Stimulated activated CD4-positive, alpha-beta T cell treated with anti-CD3 and anti-CD28 coated beads, Interleukin-15, amount 100 ng/mL, for 24 hours (primary cell): ENCODE data around the gene BAG3.
"Not testable (repeated sequence)": the region's sequence is repeated elsewhere in the genome, so short reads cannot be mapped to it uniquely, and the experiment has no call there.

Experiments used
- DNase-seq: peaks from one replicate; pipeline ENCODE4 v3.0.0-alpha.2; 2020

Gene BAG3

GRCh38 chr10:119640875-119641526 is 10.2 kb upstream of the BAG3 start:
- DNase-seq, result no peak

- no peak for DNase-seq
Observed at GRCh38 chr10:119642556-119643111, 8.5 kb upstream of the BAG3 start.

- DNase-seq, result no peak
Observed at GRCh38 chr10:119643306-119644204, 7.6 kb upstream of the BAG3 start.

- DNase-seq, result no peak
Observed at GRCh38 chr10:119644205-119644814, 6.9 kb upstream of the BAG3 start.

- no peak for DNase-seq
Observed at GRCh38 chr10:119644994-119645393, 6.2 kb upstream of the BAG3 start.

- no peak for DNase-seq
Observed at GRCh38 chr10:119650062-119650461, 1.1 kb upstream of the BAG3 start.

- DNase-seq, result peak; percentile 39
Observed at GRCh38 chr10:119651514-119652360, 557 bp downstream of the BAG3 start.

GRCh38 chr10:119652361-119652730 is 1.2 kb downstream of the BAG3 start:
- no peak for DNase-seq

GRCh38 chr10:119653209-119653608 is 2.0 kb downstream of the BAG3 start:
- DNase-seq, result no peak

GRCh38 chr10:119653916-119654315 is 2.7 kb downstream of the BAG3 start:
- no peak for DNase-seq

- no peak for DNase-seq
Observed at GRCh38 chr10:119654540-119654939, 3.4 kb downstream of the BAG3 start.

- peak; percentile 73 for DNase-seq
Observed at GRCh38 chr10:119655566-119656001, 4.4 kb downstream of the BAG3 start.

- DNase-seq, result no peak
Observed at GRCh38 chr10:119656760-119657159, 5.6 kb downstream of the BAG3 start.

- no peak for DNase-seq
Observed at GRCh38 chr10:119657725-119658124, 6.5 kb downstream of the BAG3 start.

- DNase-seq, result peak; percentile 52
Observed at GRCh38 chr10:119658274-119658673, 7.1 kb downstream of the BAG3 start.

GRCh38 chr10:119659951-119660350 is 8.8 kb downstream of the BAG3 start:
- DNase-seq, result no peak

- DNase-seq, result not testable (repeated sequence)
Observed at GRCh38 chr10:119662076-119662605, 11.0 kb downstream of the BAG3 start.

GRCh38 chr10:119663866-119664698 is 12.9 kb downstream of the BAG3 start:
- peak; percentile 32 for DNase-seq

GRCh38 chr10:119665901-119666708 is 14.9 kb downstream of the BAG3 start:
- DNase-seq, result no peak

GRCh38 chr10:119666709-119667004 is 15.5 kb downstream of the BAG3 start:
- DNase-seq, result no peak
